ENCODE measurements around the gene FCHO1.
A peak's percentile ranks its signal among the peaks of the same experiment; 100 is the strongest.
"Not testable (repeated sequence)": the region's sequence is repeated elsewhere in the genome, so short reads cannot be mapped to it uniquely, and the experiment has no call there.

FCHO1 gene

GRCh38 chr19:17790059-17790780 lies 38.9 kb downstream of the FCHO1 start:
- no peak for DNase-seq

DNA sequence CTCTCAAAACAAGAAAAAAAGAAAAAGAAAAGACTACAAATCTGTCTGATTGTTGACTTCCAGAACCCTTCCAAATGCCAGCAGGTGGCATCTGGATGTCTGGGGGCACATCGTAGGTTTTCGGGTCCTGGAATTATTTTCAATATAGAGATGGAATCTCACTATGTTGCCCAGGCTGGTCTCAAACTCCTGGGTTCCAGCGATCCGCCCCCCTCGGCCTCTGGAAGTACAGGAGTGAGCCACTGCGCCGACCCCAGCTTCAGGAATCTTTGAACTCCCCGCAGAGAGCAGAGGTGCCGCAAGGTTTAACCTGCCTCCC lies 43.1 kb downstream of the FCHO1 start:
- no peak for DNase-seq

GRCh38 chr19:17794731-17795494 lies 43.6 kb downstream of the FCHO1 start, which contains the start of gene B3GNT3:
Gene B3GNT3 (plus strand): TSS chr19:17795138. CDS start chr19:17807808, 12,670 bp downstream.
- DNase-seq, result peak in 1 of 56 donors; percentile 16

DNA sequence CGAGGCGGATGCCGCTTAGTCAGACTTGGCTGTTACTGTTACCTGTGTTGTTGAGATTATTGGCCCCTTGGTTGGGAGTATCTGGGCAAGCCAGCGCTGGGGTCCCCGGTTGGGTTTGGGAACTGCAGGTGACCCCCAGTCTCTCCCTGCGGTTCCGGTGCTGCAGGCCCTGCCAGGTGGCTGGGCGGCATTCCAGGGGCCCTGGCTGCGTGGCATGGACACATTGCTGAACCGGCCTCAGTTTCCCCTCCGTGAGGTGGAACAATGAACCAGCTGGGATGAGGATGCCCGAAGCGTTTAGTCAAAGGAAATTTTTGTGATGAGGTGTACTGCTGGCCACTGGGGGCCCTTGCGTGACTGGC lies 44.2 kb downstream of the FCHO1 start:
- DNase-seq, result no peak

- no peak for DNase-seq
These were observed 44.9 kb downstream of the FCHO1 start for GRCh38 chr19:17796013-17796837.

- DNase-seq, result no peak
These were observed 45.7 kb downstream of the FCHO1 start for GRCh38 chr19:17796838-17797423.

GRCh38 chr19:17797424-17798201 lies 46.3 kb downstream of the FCHO1 start:
- DNase-seq, result no peak

DNA sequence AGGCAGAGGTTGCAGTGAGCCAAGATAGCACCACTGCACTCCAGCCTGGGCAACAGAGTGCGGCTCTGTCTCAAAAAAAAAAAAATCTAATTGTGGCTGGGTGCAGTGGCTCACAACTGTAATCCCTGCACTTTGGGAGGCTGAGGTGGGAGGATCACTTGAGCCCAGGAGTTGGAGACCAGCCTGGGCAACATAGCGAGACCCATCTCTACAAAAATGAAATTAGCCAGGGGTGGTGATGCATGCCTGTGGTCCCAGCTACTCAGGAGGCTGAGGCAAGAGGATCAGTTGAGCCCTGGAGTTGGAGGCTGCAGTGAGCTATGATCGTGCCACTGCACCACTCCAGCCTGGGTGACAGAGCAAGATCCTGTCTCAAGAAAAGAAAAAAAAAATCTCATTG lies 47.3 kb downstream of the FCHO1 start:
- not testable (repeated sequence) for DNase-seq

DNA sequence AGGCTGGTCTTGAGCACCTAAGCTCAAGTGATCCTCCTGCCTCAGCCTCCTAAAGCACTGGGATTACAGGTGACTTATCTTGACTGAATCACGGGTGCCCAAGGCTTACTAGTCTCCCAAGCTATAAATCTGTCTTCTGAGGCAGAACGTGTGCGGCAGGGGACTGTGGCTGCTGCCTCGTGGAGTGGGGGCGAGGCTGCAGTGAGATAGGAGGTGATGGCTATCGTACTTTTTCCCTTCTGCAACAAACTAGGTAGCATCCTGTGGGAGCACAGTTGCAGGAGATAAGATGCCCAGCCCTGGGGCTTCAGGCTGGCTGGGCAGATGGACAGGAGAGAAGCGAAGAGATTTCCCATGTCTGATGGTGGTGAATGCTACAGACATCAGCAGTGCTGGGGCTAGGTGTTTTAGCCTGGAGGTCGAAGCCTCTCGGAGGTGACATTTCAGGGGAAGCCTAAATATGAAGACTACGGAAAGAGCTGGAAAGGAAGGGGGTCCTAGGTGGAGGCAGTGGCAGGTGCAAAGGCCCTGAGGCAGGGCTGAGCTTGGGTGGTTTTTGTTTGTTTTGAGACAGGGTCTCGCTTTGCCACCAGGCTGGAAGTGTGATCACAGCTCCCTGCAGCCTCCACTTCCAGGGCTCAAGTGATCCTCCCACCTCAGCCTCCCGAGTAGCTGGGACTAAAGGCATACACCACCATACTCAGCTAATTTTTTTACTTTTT lies 51.0 kb downstream of the FCHO1 start:
- DNase-seq, result no peak

DNA sequence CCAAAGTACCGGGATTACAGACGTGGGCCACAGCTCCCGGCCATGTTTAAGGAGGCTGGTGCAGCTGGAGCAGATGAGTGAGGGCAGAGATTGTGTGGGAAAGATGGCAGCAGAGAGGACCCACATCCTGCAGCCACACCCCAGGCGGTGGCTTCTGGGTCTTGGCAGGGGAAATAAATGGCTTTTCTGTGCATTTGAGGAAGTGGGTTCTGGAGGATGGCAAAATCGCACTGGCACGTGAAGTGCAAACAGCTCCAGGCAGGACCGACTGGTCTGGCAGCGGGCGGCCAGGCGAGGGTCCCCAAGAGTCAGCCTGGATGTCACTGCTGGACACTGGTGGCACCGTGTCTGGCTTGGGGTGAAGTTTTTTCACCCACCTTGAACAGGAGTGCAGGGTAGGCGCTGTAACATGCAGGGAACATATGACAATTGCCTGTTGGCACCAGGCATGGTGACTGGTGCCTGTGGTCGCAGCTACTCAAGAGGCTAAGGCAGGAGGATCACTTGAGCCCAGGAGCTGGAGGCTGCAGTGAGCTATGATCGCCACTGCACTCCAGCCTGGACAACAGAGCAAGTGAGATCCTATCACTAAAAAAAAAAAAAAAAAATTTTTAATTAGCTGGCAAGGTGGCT lies 52.1 kb downstream of the FCHO1 start:
- no peak for DNase-seq

DNA sequence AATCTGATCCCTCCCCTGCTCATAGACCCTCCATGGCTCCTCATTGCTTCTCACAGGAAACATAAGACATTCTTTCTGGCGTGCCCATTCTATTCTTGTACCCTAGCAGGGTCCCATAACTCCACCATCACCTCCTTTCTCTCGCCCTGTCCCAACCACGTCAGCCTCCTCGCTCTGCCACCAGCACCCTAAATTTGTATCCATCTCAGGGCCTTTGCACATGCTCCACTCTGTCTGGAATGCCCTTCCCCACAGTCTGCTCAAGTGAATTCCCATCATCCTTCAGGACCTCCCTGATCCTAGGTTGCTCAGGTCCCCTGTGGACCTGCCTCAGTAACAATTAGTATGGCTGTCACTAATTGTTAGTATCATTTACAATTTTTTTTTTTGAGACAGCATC lies 54.1 kb downstream of the FCHO1 start:
- DNase-seq, result no peak

DNA sequence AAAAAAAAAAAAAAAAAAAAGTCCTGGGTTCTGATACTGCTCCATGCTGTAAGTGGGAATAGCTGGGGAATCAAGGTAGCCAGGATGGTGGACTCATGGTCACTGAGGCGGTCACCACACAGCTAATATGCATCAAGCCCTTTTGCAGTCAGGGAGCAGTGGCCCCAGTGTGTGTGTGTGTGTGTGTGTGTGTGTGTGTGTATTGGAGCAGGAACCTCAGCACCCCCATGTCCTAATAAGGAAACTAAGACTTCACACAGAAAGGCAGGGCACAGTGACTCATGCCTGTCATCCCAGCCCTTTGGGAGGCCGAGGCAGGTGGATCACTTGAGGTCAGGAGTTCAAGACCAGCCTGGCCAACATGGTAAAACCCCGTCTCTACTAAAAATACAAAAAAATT lies 55.7 kb downstream of the FCHO1 start:
- no peak for DNase-seq

DNA sequence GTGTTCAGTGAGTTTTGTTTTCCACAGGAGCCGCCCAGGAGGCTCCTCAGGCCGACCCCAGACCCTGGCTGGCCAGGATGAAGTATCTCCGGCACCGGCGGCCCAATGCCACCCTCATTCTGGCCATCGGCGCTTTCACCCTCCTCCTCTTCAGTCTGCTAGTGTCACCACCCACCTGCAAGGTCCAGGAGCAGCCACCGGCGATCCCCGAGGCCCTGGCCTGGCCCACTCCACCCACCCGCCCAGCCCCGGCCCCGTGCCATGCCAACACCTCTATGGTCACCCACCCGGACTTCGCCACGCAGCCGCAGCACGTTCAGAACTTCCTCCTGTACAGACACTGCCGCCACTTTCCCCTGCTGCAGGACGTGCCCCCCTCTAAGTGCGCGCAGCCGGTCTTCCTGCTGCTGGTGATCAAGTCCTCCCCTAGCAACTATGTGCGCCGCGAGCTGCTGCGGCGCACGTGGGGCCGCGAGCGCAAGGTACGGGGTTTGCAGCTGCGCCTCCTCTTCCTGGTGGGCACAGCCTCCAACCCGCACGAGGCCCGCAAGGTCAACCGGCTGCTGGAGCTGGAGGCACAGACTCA lies 56.5 kb downstream of the FCHO1 start:
- DNase-seq, result no peak

DNA sequence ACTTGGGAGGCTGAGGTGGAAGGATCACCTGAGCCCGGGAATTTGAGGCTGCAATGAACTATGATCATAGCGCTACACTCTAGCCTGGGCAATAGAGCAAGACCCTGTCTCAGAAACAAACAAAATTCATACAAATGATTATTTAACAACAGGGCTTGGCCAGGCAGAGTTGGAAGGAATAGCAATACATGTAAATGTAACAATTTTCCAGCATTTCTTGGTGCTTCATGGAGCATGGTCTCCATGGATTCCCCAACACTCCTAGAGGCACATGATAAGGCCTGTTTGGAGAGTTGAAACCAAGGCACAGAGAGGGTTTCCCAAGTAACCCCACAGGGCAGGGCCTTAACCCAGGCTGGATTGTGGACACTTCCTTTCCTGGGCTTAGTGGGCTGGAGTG lies 59.8 kb downstream of the FCHO1 start:
- DNase-seq, result no peak

DNA sequence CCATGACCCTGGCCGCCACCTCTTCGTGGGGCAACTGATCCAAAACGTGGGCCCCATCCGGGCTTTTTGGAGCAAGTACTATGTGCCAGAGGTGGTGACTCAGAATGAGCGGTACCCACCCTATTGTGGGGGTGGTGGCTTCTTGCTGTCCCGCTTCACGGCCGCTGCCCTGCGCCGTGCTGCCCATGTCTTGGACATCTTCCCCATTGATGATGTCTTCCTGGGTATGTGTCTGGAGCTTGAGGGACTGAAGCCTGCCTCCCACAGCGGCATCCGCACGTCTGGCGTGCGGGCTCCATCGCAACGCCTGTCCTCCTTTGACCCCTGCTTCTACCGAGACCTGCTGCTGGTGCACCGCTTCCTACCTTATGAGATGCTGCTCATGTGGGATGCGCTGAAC lies 60.4 kb downstream of the FCHO1 start:
- DNase-seq, result no peak

GRCh38 chr19:17812099-17812498 lies 60.8 kb downstream of the FCHO1 start:
- no peak for DNase-seq

- DNase-seq, result no peak
These were observed 66.5 kb downstream of the FCHO1 start for GRCh38 chr19:17817668-17818363.

DNA sequence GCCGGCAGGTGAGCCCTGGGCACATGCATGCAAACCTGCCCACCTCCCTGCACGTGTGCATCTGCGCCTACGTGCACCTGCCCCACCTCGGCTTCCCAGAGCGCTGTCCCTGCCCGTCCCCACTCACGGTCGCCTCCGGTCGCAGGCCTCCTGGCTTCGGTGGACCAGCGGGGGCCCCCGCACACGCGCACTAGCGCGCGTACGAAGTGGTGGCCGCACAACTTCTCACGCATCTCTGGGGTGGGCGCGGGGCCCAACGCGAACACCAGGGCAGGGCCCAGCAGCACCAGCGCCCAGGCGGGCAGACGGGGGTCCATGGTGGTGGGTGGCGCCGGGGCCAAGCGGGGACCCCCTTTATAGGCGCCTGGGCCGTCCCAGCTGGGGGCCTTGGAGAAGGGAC lies 69.9 kb downstream of the FCHO1 start, which contains the start of gene INSL3:
Gene INSL3 (minus strand): TSS at position 330 of the 400 bp plus-strand sequence. CDS start 13 bp downstream, at position 317.
- no peak for DNase-seq

- no peak for DNase-seq
These were observed 73.1 kb downstream of the FCHO1 start for GRCh38 chr19:17824339-17824738.

Data from amygdala (tissue), 56 donors.